Neural crest cell (in vitro differentiated cells): ENCODE results near the gene INHA. TPM values are rescaled to one million over a fixed set of nuclear protein-coding genes. Genes with fewer than 3 reads are reported as not detected.
A peak's percentile ranks its signal among the peaks of the same experiment; 100 is the strongest.

Source experiments
- DNase-seq: peaks from one replicate; pipeline ENCODE4 v3.0.0; 2021; ENCODE audit warnings: low read depth, mixed read lengths, low spot score
- H3K27ac Mint-ChIP-seq: one replicate; pipeline ENCODE4 v1.8.0; 2021; ENCODE audit warnings: mild to moderate bottlenecking, mixed read lengths; ENCODE audit not compliant: unreplicated experiment
- H3K27me3 Mint-ChIP-seq: 2 replicates; pipeline ENCODE4 v1.8.0; 2021; ENCODE audit warnings: low read depth, mild to moderate bottlenecking, mixed read lengths
- H3K36me3 Mint-ChIP-seq: 2 replicates; pipeline ENCODE4 v1.8.0; 2021; ENCODE audit warnings: low read depth, mild to moderate bottlenecking, mixed read lengths
- H3K4me1 Mint-ChIP-seq: 2 replicates; pipeline ENCODE4 v1.8.0; 2021; ENCODE audit warnings: mixed read lengths
- H3K4me3 Mint-ChIP-seq: one replicate; pipeline ENCODE4 v1.8.0; 2021; ENCODE audit warnings: mild to moderate bottlenecking, mixed read lengths
- H3K9me3 Mint-ChIP-seq: 2 replicates; pipeline ENCODE4 v1.8.0; 2021; ENCODE audit warnings: mixed read lengths
- total RNA-seq: library from RNA; stranded (reverse); gene quantifications from 2 replicates; pipeline ENCODE4 v1.2.1, GENCODE V29; 2021
- TF ChIP-seq, protein P1 (sequence below): fragments of 200-600 bp; sonication (generic); conservative IDR thresholded peaks from 2 replicates; pipeline ENCODE4 v1.5.0; 2021; ENCODE audit warnings: antibody characterized with exemption, mild to moderate bottlenecking

Gene INHA
- total RNA-seq, 1 donor from 2014 or later: not detected

DNA sequence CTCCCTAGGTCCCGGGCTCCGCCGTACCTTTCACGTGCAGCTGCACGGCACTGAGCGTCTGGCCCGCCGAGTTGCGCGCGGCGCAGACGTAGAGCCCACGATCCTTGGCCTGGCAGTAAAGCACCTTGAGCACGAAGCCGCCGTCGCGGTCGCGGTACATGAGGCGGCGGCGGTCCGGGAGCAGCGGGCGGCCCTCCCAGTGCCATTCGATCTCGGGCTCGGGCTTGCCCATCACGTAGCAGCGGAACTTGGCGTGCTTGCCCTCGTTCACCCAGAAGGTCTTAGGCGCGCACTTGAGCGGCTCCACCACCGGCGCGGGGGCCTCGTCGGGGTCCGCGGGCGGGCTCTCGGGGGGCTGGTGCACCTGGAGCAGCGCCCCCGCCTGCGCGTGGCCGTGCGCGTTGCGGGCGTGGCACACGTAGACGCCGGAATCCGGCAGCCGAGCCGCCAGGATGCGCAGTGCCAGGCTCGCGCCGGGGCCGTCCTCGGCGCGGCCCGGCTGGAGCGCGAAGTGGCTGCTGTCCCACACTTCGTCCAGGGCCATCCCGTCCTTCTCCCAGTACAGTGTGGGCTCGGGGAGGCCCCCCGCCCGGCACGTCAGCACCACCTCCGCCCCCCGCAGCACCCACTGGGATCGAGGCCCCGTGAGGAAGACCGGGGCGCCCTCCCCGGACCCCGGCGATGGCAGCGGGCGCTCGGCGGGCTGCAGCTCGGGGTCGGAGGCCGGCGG lies 1.8 kb upstream of the INHA start:
- TF ChIP-seq, protein P1, sequence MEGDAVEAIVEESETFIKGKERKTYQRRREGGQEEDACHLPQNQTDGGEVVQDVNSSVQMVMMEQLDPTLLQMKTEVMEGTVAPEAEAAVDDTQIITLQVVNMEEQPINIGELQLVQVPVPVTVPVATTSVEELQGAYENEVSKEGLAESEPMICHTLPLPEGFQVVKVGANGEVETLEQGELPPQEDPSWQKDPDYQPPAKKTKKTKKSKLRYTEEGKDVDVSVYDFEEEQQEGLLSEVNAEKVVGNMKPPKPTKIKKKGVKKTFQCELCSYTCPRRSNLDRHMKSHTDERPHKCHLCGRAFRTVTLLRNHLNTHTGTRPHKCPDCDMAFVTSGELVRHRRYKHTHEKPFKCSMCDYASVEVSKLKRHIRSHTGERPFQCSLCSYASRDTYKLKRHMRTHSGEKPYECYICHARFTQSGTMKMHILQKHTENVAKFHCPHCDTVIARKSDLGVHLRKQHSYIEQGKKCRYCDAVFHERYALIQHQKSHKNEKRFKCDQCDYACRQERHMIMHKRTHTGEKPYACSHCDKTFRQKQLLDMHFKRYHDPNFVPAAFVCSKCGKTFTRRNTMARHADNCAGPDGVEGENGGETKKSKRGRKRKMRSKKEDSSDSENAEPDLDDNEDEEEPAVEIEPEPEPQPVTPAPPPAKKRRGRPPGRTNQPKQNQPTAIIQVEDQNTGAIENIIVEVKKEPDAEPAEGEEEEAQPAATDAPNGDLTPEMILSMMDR: no peak
- Mint-ChIP-seq H3K9me3 (no peaks in the 10 kb centered on the region), H3K27ac (no peak overlapping the region), H3K36me3 (peaks cover 7% of the 10 kb centered on the region), H3K4me3 (peak overlapping the region; percentile 72), H3K4me1 (peaks cover 18% of the 10 kb centered on the region), H3K27me3 (no peaks in the 10 kb centered on the region)
- no peak for DNase-seq

DNA sequence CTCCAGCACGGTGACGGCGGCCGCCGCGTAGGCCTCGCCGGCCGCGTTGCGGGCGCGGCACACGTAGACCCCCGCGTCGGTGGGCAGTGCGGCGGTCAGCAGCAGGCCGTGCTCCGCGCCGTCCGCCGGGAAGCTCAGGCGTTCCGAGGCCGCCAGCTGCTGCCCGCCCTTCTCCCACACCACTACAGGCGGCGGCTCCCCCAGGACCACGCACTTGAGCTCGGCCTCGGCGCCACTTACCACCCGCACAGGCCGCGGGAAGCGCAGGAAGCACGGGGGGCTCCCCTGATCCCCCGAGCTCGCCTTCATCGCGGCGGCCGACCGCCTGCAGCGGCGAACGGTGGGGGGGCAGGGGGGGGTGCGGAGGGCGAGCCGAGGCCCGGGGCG lies 1.2 kb upstream of the INHA start:
- Mint-ChIP-seq H3K9me3 (no peaks in the 10 kb centered on the region), H3K4me3 (no peak overlapping the region), H3K27ac (no peak overlapping the region), H3K4me1 (peaks cover 22% of the 10 kb centered on the region), H3K36me3 (peaks cover 7% of the 10 kb centered on the region), H3K27me3 (no peaks in the 10 kb centered on the region)
- TF ChIP-seq, protein P1: no peak
- no peak for DNase-seq

DNA sequence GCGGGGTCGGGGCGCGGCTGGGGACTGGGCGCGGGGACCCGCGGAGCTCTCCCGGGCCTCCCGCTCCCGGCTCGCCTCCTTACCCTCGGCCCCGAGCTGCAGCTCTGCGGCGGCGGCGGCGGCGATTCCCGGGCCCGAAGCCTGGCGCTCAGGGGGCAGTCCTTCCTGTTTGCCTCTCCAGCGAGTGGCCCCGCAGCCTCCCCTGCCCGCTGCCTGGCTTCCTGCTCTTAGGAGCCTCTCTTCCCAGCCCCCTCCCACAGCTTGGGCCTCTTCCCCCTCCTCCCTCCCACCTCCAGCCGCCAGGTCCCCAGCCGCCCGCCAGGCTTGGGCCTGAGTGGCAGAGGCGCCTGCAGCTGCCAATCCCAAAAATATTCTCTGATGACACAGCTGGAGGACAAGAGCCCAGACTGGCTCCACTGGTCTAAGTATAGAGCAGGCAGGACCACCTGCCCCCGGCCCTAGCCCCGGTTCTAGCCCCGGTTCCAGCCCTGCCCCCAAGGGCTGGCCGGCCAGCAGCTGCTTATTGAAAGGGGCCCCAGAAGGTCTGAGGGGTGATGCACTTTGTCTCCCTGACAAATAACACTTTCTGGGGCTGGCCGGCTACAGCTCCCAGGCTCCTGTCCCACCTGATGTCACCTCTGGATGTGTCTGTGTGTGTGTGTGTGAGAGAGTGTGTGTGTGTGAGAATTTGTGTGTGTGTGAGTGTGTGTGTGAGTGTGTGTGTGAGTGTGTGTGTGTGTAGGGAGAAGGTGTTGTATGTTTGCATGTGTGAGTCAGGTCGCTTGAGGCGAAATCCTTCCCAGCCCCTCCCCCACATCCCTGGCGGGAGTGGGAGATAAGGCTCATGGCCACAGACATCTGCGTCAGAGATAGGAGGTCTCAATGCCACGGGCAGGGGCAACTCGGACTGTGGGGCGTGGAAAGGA lies 536 bp upstream of the INHA start, which contains the start of gene OBSL1:
Gene OBSL1 (minus strand): TSS at position 229 of the 926 bp plus-strand sequence. CDS start 307 bp downstream, outside the sequence.
- peak within 1 kb of the TSS; percentile 78 for H3K4me3 Mint-ChIP-seq
- H3K36me3 Mint-ChIP-seq: peaks cover 4% of the 10 kb centered on the region
- TF ChIP-seq, protein P1: no peak
- peaks cover 29% of the 10 kb centered on the region for H3K4me1 Mint-ChIP-seq
- H3K27ac Mint-ChIP-seq: peak within 1 kb of the TSS; percentile 81
- no peaks in the 10 kb centered on the region for H3K27me3 Mint-ChIP-seq
- DNase-seq: peak; percentile 77
- H3K9me3 Mint-ChIP-seq: no peaks in the 10 kb centered on the region

DNA sequence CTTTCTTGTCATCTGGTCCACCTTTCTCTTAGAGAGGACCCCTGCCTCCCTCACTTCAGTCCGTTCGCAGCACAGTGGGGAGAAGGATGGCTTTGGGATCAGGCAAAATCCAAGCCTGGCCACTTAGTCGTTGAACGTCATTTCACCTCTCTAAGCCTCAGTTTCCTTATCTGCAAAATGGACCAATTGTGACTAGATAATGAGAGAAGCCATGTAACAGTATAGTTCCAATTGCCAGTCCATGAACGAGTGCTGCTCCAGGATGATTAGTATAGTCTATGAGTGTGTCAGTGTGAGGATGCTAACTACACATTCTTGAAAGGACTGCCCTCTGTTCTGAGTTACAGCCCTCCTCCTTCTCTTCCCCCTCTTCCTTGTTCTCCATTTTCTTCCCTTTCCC lies 1.1 kb downstream of the INHA start:
- no peak for DNase-seq
- Mint-ChIP-seq H3K36me3 (peaks cover 2% of the 10 kb centered on the region), H3K27me3 (no peaks in the 10 kb centered on the region), H3K27ac (no peak overlapping the region), H3K4me1 (peaks cover 41% of the 10 kb centered on the region), H3K4me3 (peak overlapping the region; percentile 62), H3K9me3 (no peaks in the 10 kb centered on the region)
- TF ChIP-seq, protein P1: no peak

DNA sequence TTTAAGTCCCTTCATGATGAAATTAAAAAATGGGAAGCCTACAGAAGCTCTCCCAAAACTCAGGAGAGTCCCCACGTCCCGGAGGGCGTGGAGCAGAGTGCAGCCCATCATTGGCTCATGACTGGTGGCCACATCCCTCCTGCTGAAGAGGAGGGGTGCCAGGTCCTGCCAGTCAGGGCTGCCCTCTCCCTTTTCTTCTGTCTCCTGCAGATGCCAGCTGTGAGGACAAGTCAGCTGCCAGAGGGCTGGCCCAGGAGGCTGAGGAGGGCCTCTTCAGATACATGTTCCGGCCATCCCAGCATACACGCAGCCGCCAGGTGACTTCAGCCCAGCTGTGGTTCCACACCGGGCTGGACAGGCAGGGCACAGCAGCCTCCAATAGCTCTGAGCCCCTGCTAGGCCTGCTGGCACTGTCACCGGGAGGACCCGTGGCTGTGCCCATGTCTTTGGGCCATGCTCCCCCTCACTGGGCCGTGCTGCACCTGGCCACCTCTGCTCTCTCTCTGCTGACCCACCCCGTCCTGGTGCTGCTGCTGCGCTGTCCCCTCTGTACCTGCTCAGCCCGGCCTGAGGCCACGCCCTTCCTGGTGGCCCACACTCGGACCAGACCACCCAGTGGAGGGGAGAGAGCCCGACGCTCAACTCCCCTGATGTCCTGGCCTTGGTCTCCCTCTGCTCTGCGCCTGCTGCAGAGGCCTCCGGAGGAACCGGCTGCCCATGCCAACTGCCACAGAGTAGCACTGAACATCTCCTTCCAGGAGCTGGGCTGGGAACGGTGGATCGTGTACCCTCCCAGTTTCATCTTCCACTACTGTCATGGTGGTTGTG lies 2.6 kb downstream of the INHA start:
- H3K9me3 Mint-ChIP-seq: no peaks in the 10 kb centered on the region
- no peak overlapping the region for H3K4me3 Mint-ChIP-seq
- H3K4me1 Mint-ChIP-seq: peaks cover 32% of the 10 kb centered on the region
- no peak overlapping the region for H3K27ac Mint-ChIP-seq
- H3K36me3 Mint-ChIP-seq: no peaks in the 10 kb centered on the region
- TF ChIP-seq, protein P1: no peak
- H3K27me3 Mint-ChIP-seq: peaks cover 5% of the 10 kb centered on the region
- no peak for DNase-seq
